Dermis blood vessel endothelial cell (primary cell): Measurements from ENCODE around the gene PIPOX. TPM values are rescaled to one million over a fixed set of nuclear protein-coding genes. Genes with fewer than 3 reads are reported as not detected.
A peak's percentile ranks its signal among the peaks of the same experiment; 100 is the strongest.

ENCODE experiments used
- DNase-seq: peaks from one replicate; pipeline ENCODE4 v3.0.0; 2010
- total RNA-seq: library from RNA; depleted of rRNA; stranded (reverse); fragments of >200 nt; gene quantifications from 2 replicates; pipeline ENCODE4 v1.2.3, GENCODE V29; 2014

The PIPOX gene
- total RNA-seq, 1 donor from 2014 or later = 3.1 TPM

DNA sequence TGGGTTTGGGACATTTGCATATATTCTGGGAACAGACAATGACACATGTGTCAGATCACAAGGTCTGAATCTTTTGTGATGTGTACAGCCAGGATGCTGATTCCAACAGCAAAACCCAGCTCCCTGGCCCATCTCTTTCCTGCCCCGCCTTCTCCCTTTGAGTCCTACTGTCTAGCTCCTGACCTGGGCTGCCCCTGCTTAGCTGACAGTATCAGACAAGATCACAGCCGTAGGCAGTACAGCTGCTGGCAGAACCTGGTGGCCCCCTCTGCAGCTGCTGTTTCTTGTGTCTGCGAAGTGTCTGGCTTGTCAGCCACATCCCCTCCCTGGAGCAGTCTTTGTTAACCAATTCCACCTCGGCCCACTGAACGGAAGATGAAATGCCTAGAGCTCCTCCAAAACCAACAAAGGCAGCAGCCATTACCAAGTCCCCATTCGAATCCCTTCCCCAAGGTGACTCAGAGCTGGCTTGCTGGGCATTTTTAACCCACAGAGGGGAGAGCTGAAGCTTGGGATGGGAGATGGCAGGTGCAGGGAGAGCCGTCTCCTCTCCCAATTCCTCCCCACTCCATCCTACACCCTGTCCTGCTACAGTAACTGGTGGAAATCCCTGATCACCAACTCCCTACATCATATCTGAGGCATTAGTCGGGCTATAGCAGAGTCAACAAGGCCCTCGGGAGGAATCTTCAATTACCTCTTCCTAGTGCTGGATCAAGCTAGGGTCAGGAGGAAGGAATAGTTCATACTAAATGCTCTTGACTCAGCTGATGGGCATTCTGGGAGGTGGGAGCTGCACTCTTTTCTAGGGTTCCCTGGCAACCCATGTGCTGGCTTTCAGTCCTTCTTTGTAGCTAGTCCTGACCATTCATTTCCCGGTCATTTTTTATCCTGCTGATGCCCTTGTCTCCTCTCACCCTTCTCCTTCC lies 5.8 kb downstream of the PIPOX start:
- no peak for DNase-seq

- DNase-seq = no peak
Measured at GRCh38 chr17:29049541-29050145, 6.7 kb downstream of the PIPOX start.

DNA sequence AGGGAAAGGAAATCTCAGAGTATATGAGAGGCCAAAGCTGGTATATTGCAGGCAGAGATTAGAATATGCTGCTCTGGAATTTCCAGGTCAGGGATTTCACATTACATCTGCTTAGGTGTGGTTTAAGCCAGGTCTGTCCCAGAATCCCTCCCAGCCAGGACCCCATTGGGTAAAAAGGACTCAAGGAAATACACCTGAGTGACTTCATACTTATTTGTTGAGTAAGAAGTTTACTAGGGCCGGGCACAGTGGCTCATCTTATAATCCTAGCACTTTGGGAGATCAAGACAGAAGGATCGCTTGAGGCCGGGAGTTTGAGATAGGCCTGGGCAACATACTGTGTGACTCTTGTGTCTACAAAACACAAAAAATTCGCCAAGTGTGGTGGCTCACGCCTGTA lies 7.2 kb downstream of the PIPOX start:
- no peak for DNase-seq

DNA sequence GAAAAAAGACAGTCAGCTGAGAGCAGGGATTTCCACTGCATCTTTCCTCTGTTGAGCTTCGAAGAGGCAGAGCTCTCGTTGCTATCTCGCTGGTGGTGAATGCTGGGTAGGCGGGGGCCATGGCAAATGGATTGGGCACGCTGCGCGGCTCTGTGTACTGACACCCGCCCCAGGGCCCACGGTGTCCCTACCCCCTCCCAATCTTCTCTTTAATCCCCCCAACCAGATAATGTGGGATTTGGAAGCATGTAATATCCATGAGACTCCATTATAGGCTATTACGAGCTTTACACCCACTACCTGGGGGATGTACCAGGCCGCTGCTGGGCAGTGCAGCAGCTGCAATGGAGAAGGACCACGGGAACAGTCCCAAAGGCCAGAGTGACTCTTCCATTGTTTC lies 8.3 kb downstream of the PIPOX start:
- DNase-seq = no peak

GRCh38 chr17:29051731-29052130 lies 8.8 kb downstream of the PIPOX start:
- no peak for DNase-seq

DNA sequence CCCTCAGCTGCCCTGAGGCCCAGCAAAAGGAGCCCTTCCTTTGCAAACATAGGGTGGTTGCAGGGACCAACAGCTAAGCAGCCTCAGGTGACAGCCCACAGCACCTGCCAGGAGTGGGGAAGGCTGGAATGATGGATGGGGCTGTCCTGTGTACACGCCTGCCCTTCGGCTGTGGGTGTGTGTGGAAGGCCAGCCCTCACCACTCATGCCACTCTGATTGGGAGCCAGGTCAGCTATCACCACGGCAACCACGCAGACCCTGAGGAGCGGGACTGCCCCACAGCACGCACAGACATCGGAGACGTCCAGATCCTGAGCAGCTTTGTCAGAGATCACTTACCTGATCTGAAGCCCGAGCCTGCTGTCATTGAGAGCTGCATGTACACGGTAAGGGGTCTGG lies 11.9 kb downstream of the PIPOX start:
- DNase-seq = no peak

DNA sequence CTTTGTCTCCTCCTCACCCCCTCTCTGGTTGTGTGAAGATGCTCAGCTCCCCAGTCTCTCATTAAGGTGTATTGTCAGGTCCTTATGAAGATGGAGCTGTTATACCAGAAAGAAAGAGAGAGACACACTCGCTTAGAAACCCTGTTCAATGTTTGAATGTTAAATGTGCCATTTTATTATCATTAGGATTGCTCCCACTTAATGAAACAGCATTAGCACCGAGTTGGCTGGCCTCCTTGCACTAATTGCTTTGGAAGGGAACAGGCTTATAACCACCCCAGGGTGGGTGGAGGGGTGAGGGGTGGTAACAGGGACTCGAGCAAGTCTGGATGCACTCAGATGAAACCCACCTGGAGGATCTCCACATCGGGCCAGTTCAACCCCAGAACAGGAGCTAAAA lies 14.4 kb downstream of the PIPOX start:
- no peak for DNase-seq

DNA sequence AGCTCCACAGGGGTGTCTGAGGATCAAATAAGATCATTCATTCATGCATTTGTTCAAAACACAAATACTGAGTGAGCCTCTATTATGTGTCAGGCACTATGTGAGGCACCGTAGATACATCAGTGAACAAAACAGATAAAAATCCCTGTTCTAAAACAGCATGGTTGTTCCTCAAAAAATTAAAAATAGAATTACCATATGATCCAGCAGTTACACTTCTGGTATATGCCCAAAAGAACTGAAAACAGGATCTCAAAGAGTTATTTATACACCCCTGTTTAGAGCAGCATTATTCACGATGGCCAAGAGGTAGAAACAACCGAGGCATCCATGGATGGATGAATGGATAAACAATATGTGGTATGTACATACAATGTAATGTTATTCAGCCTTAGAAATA lies 15.4 kb downstream of the PIPOX start:
- DNase-seq = no peak

- DNase-seq = peak; percentile 26
Measured at GRCh38 chr17:29059281-29059680, 16.3 kb downstream of the PIPOX start.

DNA sequence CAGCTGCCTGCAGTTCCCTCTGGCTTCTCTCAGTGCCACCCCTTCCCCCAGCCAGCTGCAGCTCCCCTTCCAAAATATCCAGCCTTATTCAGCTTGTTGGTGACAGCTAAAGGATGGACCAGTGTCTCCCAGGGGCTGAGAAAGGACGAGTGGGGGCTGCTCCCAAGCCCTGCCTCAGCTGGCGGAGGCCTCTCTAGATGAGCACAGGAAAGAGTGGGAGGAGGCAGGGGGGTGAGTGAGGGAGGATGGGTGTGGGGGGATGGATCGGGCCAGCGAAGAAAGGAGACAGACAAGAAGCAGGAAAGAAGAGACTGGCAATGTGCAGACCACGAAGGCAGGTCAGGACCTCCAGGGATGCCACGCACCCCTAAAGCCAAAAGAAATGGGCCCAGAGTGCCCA lies 17.5 kb downstream of the PIPOX start:
- DNase-seq = no peak

GRCh38 chr17:29061036-29061435 lies 18.1 kb downstream of the PIPOX start:
- no peak for DNase-seq

DNA sequence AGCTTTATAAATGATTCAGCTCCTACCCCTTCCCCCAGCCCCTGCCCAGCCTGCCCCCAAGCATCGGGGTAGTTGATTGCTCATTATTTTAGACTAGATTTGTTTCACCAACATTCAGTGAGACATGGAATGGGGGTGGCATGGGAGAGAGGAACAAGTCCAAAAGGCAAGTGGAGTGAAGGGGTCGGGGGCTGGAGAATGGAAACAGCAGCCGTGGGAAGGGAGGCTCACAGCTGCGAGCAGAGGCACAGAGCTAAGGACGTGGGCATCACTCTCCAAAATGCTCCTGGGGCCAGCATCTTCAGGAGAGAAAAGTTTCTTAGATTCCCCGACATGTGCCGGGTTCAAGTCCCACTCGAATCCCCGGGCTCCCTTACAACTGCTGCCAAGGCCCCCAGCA lies 19.3 kb downstream of the PIPOX start:
- DNase-seq = no peak

GRCh38 chr17:29063992-29064391 lies 21.1 kb downstream of the PIPOX start:
- DNase-seq = peak; percentile 36

GRCh38 chr17:29066047-29066446 lies 23.1 kb downstream of the PIPOX start:
- DNase-seq = no peak

GRCh38 chr17:29066606-29067005 lies 23.7 kb downstream of the PIPOX start:
- DNase-seq = no peak

DNA sequence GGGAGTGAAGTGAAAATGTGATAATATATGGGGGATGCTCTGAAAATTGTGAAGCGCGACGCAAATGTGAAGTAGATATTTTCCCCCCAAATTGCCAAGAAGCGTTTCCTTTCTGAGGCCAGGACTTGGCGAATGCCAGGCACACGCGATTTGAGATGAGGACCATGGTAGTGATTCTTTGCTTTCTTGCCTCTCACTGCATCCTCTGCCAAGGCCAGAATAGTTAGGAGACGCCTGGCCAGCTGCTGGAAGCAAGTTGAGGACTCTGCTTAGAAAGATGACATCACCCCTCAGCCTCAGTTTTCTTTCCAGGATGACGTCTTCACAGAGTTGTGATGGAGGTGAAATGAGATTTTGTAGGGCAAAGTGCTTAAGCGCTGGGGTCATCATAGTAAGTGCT lies 25.9 kb downstream of the PIPOX start:
- no peak for DNase-seq

DNA sequence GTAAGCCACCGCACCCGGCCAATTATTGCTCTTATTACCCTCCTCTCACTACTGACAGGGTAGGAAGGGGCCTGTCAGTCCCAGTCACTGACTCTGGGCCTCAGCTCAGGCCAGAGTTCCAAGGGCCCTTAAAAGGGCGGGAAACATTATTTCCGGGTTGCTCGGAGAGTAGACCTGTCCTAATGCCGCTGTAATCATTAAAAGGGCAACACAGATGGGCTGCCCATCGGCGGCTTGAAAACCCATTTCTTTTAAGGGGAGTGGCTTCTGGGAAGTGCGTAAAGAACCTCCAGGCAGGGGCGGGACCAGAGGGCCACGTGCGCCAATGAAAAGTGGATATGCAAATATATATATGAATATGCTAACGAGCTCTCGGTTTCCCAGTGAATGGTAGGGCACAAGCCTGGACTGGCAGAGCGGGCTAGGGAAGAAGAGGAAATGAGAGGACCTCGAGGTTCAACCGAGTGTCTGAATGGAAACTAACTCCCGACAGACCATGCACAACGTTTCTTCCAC lies 26.6 kb downstream of the PIPOX start:
- peak; percentile 53 for DNase-seq

DNA sequence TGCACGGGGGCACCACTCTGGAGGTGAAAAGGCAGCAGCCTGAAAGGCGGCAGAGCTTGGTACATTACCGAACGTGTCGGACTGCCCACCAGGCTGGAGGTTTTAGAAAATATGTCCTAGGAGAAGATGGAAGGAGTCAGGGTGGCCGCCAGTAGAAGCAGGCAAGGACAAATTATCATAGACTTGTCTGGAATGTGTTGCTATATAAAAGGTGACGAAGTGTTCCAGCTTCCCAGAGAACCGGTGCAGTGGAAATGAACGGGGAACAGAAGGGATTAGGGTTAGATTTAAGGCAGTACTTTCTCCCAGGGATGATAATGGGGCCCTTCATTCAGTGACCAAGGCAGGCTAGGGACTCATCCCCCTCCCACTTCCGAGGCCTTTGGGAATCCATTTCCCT lies 27.4 kb downstream of the PIPOX start:
- DNase-seq = no peak

DNA sequence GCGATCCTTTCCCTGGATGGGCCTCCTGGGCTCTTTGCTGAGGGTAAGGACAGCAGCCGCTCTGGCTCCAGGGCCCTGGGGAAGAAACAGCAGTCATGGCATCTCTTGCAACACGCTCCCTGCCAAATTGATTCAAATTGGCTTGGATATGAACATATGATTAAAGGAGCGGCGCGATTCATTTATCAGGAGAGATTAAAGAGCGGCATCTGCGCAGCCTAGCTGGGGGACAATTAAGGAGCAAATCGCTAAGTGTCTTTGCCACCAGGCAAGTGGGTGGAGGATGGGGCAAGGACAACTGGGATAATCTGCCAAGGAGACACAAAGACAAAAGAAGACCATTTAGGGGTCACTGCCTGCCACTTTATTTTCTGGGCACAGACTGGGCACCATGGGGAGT lies 27.8 kb downstream of the PIPOX start:
- DNase-seq = no peak

DNA sequence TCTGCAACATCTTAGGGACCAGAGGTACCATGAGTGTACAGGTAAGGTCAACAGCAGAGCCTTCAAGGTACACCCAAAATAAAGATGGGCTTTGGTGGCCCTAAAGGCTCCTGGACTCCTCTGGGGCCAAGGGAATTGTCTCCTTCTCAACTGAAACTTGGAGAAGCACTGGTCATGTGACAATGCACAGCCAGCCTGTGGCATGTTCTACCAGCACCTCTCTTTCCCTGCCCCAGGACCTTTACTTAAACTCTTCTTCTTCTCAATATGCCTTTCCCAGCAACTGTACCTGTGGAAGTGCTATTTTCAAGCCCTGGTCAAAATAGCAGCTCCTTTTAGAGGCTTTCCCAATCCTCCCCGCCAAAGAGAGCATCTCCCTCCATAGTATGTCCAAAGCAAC lies 28.4 kb downstream of the PIPOX start:
- no peak for DNase-seq

DNA sequence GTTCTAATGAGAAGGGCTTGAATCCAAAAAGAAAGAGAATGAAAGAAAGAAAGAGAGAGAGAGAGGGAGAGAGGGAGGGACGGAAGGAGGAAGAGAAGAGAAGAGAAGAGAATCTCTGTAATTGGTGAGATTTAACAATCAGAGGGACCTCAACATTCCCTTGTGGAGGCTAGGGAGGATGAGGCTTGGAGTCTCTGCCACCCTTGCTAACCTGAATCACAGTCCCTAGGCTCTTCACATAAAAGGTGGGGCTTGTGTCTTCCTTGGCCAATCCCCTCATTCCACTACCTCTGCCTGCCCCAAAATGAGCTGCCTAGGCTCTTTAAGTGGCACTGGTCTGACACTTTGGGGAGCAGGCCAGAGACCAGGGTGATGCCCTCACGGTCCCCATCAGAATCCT lies 30.1 kb downstream of the PIPOX start:
- no peak for DNase-seq

DNA sequence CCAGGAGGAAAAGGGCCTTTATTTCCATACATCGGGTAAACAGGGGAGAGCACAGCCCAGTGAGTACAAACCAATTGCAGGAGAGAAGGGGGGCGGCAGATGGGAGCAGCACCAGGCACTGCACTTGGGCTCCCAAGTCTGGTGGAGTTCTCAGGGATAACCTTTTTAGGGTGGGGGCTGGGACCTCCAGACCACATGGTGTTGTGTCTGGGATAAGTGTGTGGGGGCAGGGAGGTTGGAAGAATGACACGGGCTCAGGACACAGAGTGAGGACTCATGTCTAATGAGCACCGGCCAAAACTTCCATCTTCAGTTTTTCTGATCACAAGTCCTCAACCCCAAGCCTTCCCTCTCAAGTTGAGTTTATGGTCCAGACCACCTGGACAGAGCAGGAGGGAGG lies 30.6 kb downstream of the PIPOX start:
- no peak for DNase-seq

- DNase-seq = no peak
Measured at GRCh38 chr17:29074488-29074887, 31.5 kb downstream of the PIPOX start.

DNA sequence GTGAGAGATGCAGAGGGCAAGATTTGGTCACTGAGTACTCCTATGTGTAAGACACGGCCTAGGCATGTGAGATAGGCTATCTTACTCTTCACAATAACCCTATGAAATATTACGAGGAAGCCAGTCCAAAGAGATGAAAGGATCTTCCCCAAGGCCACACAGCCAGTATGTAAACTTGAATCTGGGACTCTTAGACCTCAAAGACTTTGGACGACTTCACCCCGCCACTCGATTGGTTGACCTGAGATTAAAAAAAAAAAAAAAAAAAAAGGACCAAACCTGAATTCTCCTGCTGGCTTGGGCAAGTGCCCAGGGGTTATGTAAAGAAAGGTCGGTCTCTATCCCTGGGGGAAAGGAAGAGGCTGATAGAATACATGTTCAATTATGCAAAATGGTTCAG lies 33.1 kb downstream of the PIPOX start:
- no peak for DNase-seq
